ENCODE data around the gene TMEM132C.

TMEM132C gene

GRCh38 chr12:128450810-128451209, 183.8 kb downstream of the TMEM132C start:
- H3K4me1 ChIP-seq (ENCODE audit: control extremely low read depth in 1 of 4, control insufficient read depth in 4 of 4, insufficient read depth in 4 of 4, low read length in 3 of 4), result no peaks in the 10 kb centered on the region
- DNase-seq, result no peak
- no peaks in the 10 kb centered on the region for H3K27me3 ChIP-seq (replicated peaks in 2 of 5; ENCODE audit: control insufficient read depth in 4 of 5, insufficient read depth in 5 of 5, low read length in 4 of 5)
- CTCF ChIA-PET, result no interaction called here
- POLR2A ChIA-PET, result no interaction called here
- 91% methylated on average over 1 of the region's 3 CpGs for WGBS (ENCODE audit: insufficient coverage)
- no peaks in the 10 kb centered on the region for H3K36me3 ChIP-seq (ENCODE audit: control insufficient read depth in 4 of 4, insufficient read depth in 4 of 4, low read length in 3 of 4)
- H3K4me3 ChIP-seq (ENCODE audit: control insufficient read depth in 1 of 7, extremely low read depth in 1 of 7, insufficient read depth in 4 of 7, low read depth in 2 of 7, low read length in 6 of 7), result no peak overlapping the region
- no peak overlapping the region for H3K27ac ChIP-seq (ENCODE audit: insufficient read depth in 1 of 2, low read depth in 1 of 2, low read length in 2 of 2, poor library complexity in 1 of 2, severe bottlenecking in 2 of 2)
- no peaks in the 10 kb centered on the region for H3K9me3 ChIP-seq (ENCODE audit: control extremely low read depth in 1 of 5, control insufficient read depth in 4 of 5, insufficient read depth in 2 of 5, low read depth in 1 of 5, low read length in 4 of 5)

- H3K36me3 ChIP-seq (ENCODE audit: control insufficient read depth in 4 of 4, insufficient read depth in 4 of 4, low read length in 3 of 4), result no peaks in the 10 kb centered on the region
- ChIA-PET CTCF (no interaction called here), POLR2A (no interaction called here)
- no peak overlapping the region for H3K4me3 ChIP-seq (ENCODE audit: control insufficient read depth in 1 of 7, extremely low read depth in 1 of 7, insufficient read depth in 4 of 7, low read depth in 2 of 7, low read length in 6 of 7)
- 63% methylated on average over 3 of the region's 5 CpGs for WGBS (ENCODE audit: insufficient coverage)
- DNase-seq, result no peak
- no peak overlapping the region for H3K27ac ChIP-seq (ENCODE audit: insufficient read depth in 1 of 2, low read depth in 1 of 2, low read length in 2 of 2, poor library complexity in 1 of 2, severe bottlenecking in 2 of 2)
- no peaks in the 10 kb centered on the region for H3K27me3 ChIP-seq (replicated peaks in 2 of 5; ENCODE audit: control insufficient read depth in 4 of 5, insufficient read depth in 5 of 5, low read length in 4 of 5)
- H3K4me1 ChIP-seq (ENCODE audit: control extremely low read depth in 1 of 4, control insufficient read depth in 4 of 4, insufficient read depth in 4 of 4, low read length in 3 of 4), result no peaks in the 10 kb centered on the region
- no peaks in the 10 kb centered on the region for H3K9me3 ChIP-seq (ENCODE audit: control extremely low read depth in 1 of 5, control insufficient read depth in 4 of 5, insufficient read depth in 2 of 5, low read depth in 1 of 5, low read length in 4 of 5)
Observed at GRCh38 chr12:128455851-128456250, 188.9 kb downstream of the TMEM132C start.

- H3K4me1 ChIP-seq (ENCODE audit: control extremely low read depth in 1 of 4, control insufficient read depth in 4 of 4, insufficient read depth in 4 of 4, low read length in 3 of 4), result no peaks in the 10 kb centered on the region
- no peaks in the 10 kb centered on the region for H3K27me3 ChIP-seq (replicated peaks in 2 of 5; ENCODE audit: control insufficient read depth in 4 of 5, insufficient read depth in 5 of 5, low read length in 4 of 5)
- H3K36me3 ChIP-seq (ENCODE audit: control insufficient read depth in 4 of 4, insufficient read depth in 4 of 4, low read length in 3 of 4), result no peaks in the 10 kb centered on the region
- H3K9me3 ChIP-seq (ENCODE audit: control extremely low read depth in 1 of 5, control insufficient read depth in 4 of 5, insufficient read depth in 2 of 5, low read depth in 1 of 5, low read length in 4 of 5), result no peaks in the 10 kb centered on the region
- H3K4me3 ChIP-seq (ENCODE audit: control insufficient read depth in 1 of 7, extremely low read depth in 1 of 7, insufficient read depth in 4 of 7, low read depth in 2 of 7, low read length in 6 of 7), result no peak overlapping the region
- ChIA-PET CTCF (no interaction called here), POLR2A (interaction anchor here (0.6 kb wide), 1 partner anchor 190 kb away, joined by 3 read pairs; no protein-coding TSS in a partner anchor)
- no CpG with 5 or more reads among the region's 3 CpGs for WGBS (ENCODE audit: insufficient coverage)
- no peak overlapping the region for H3K27ac ChIP-seq (ENCODE audit: insufficient read depth in 1 of 2, low read depth in 1 of 2, low read length in 2 of 2, poor library complexity in 1 of 2, severe bottlenecking in 2 of 2)
- no peak for DNase-seq
Observed at GRCh38 chr12:128456922-128457321, 190.0 kb downstream of the TMEM132C start.

GRCh38 chr12:128458301-128458974, 191.5 kb downstream of the TMEM132C start:
- CTCF ChIA-PET, result no interaction called here
- H3K27ac ChIP-seq (ENCODE audit: insufficient read depth in 1 of 2, low read depth in 1 of 2, low read length in 2 of 2, poor library complexity in 1 of 2, severe bottlenecking in 2 of 2), result no peak overlapping the region
- H3K36me3 ChIP-seq (ENCODE audit: control insufficient read depth in 4 of 4, insufficient read depth in 4 of 4, low read length in 3 of 4), result no peaks in the 10 kb centered on the region
- H3K27me3 ChIP-seq (replicated peaks in 2 of 5; ENCODE audit: control insufficient read depth in 4 of 5, insufficient read depth in 5 of 5, low read length in 4 of 5), result no peaks in the 10 kb centered on the region
- H3K4me3 ChIP-seq (ENCODE audit: control insufficient read depth in 1 of 7, extremely low read depth in 1 of 7, insufficient read depth in 4 of 7, low read depth in 2 of 7, low read length in 6 of 7), result no peak overlapping the region
- DNase-seq, result no peak
- POLR2A ChIA-PET, result no interaction called here
- WGBS (ENCODE audit: insufficient coverage), result 73% methylated on average over 4 of the region's 8 CpGs
- H3K4me1 ChIP-seq (ENCODE audit: control extremely low read depth in 1 of 4, control insufficient read depth in 4 of 4, insufficient read depth in 4 of 4, low read length in 3 of 4), result no peaks in the 10 kb centered on the region
- no peaks in the 10 kb centered on the region for H3K9me3 ChIP-seq (ENCODE audit: control extremely low read depth in 1 of 5, control insufficient read depth in 4 of 5, insufficient read depth in 2 of 5, low read depth in 1 of 5, low read length in 4 of 5)

- no CpG with 5 or more reads among the region's 1 CpG for WGBS (ENCODE audit: insufficient coverage)
- POLR2A ChIA-PET, result no interaction called here
- no peak overlapping the region for H3K4me3 ChIP-seq (ENCODE audit: control insufficient read depth in 1 of 7, extremely low read depth in 1 of 7, insufficient read depth in 4 of 7, low read depth in 2 of 7, low read length in 6 of 7)
- no peaks in the 10 kb centered on the region for H3K4me1 ChIP-seq (ENCODE audit: control extremely low read depth in 1 of 4, control insufficient read depth in 4 of 4, insufficient read depth in 4 of 4, low read length in 3 of 4)
- no peak for DNase-seq
- CTCF ChIA-PET, result interaction anchor here (0.6 kb wide), 1 partner anchor 153 kb away, joined by 3 read pairs; no protein-coding TSS in a partner anchor
- H3K36me3 ChIP-seq (ENCODE audit: control insufficient read depth in 4 of 4, insufficient read depth in 4 of 4, low read length in 3 of 4), result no peaks in the 10 kb centered on the region
- no peaks in the 10 kb centered on the region for H3K27me3 ChIP-seq (replicated peaks in 2 of 5; ENCODE audit: control insufficient read depth in 4 of 5, insufficient read depth in 5 of 5, low read length in 4 of 5)
- no peak overlapping the region for H3K27ac ChIP-seq (ENCODE audit: insufficient read depth in 1 of 2, low read depth in 1 of 2, low read length in 2 of 2, poor library complexity in 1 of 2, severe bottlenecking in 2 of 2)
- no peaks in the 10 kb centered on the region for H3K9me3 ChIP-seq (ENCODE audit: control extremely low read depth in 1 of 5, control insufficient read depth in 4 of 5, insufficient read depth in 2 of 5, low read depth in 1 of 5, low read length in 4 of 5)
Observed at GRCh38 chr12:128459067-128459466, 192.1 kb downstream of the TMEM132C start.

GRCh38 chr12:128463881-128464280, 196.9 kb downstream of the TMEM132C start:
- Histone ChIP-seq H3K27ac (ENCODE audit: insufficient read depth in 1 of 2, low read depth in 1 of 2, low read length in 2 of 2, poor library complexity in 1 of 2, severe bottlenecking in 2 of 2) (no peak overlapping the region), H3K4me1 (ENCODE audit: control extremely low read depth in 1 of 4, control insufficient read depth in 4 of 4, insufficient read depth in 4 of 4, low read length in 3 of 4) (no peaks in the 10 kb centered on the region), H3K27me3 (replicated peaks in 2 of 5; ENCODE audit: control insufficient read depth in 4 of 5, insufficient read depth in 5 of 5, low read length in 4 of 5) (no peaks in the 10 kb centered on the region), H3K36me3 (ENCODE audit: control insufficient read depth in 4 of 4, insufficient read depth in 4 of 4, low read length in 3 of 4) (no peaks in the 10 kb centered on the region), H3K4me3 (ENCODE audit: control insufficient read depth in 1 of 7, extremely low read depth in 1 of 7, insufficient read depth in 4 of 7, low read depth in 2 of 7, low read length in 6 of 7) (no peak overlapping the region), H3K9me3 (ENCODE audit: control extremely low read depth in 1 of 5, control insufficient read depth in 4 of 5, insufficient read depth in 2 of 5, low read depth in 1 of 5, low read length in 4 of 5) (no peaks in the 10 kb centered on the region)
- no peak for DNase-seq
- 93% methylated on average over 3 of the region's 4 CpGs for WGBS (ENCODE audit: insufficient coverage)
- ChIA-PET CTCF (no interaction called here), POLR2A (no interaction called here)

- no peak overlapping the region for H3K4me3 ChIP-seq (ENCODE audit: control insufficient read depth in 1 of 7, extremely low read depth in 1 of 7, insufficient read depth in 4 of 7, low read depth in 2 of 7, low read length in 6 of 7)
- H3K27ac ChIP-seq (ENCODE audit: insufficient read depth in 1 of 2, low read depth in 1 of 2, low read length in 2 of 2, poor library complexity in 1 of 2, severe bottlenecking in 2 of 2), result no peak overlapping the region
- H3K27me3 ChIP-seq (replicated peaks in 2 of 5; ENCODE audit: control insufficient read depth in 4 of 5, insufficient read depth in 5 of 5, low read length in 4 of 5), result no peaks in the 10 kb centered on the region
- ChIA-PET POLR2A (no interaction called here), CTCF (interaction anchor here (1.5 kb wide), 1 partner anchor 12 kb away, joined by 3 read pairs; no protein-coding TSS in a partner anchor)
- peaks cover 0 to 2% (median 0%) of the 10 kb centered on the region in 5 experiments for H3K9me3 ChIP-seq (ENCODE audit: control extremely low read depth in 1 of 5, control insufficient read depth in 4 of 5, insufficient read depth in 2 of 5, low read depth in 1 of 5, low read length in 4 of 5)
- H3K36me3 ChIP-seq (ENCODE audit: control insufficient read depth in 4 of 4, insufficient read depth in 4 of 4, low read length in 3 of 4), result no peaks in the 10 kb centered on the region
- H3K4me1 ChIP-seq (ENCODE audit: control extremely low read depth in 1 of 4, control insufficient read depth in 4 of 4, insufficient read depth in 4 of 4, low read length in 3 of 4), result no peaks in the 10 kb centered on the region
- DNase-seq, result no peak
- 87% methylated on average over 8 of the region's 9 CpGs for WGBS (ENCODE audit: insufficient coverage)
Observed at GRCh38 chr12:128467882-128468281, 200.9 kb downstream of the TMEM132C start.
